ENCODE data around the gene TMEM167A.

DNA sequence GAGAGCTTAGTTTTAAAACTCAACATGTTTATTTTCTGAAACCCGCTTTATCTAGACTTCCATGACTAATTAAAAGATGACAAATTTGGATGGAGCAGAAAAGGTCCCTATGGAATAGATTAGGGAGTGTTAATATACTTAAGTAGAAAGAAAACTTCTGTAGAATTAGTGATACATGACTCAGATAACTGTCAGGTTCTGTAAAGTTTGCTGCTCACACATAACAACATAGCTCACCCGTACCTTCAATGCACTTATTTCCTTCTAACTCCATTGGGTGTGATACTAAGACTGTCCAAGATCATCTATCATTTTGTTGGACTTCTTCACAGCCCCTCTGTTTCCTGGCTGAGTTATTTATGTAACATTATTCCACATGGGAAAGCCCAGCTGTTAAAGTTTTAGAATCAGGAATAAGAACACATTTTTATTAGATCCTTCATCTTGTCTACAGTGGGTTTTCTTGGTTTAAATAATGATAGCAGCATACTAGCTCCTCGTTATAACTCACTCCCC is 27.8 kb downstream of the TMEM167A start:
- TF ChIP-seq POLR2A (IDR thresholded peaks at IDR 0.05; ENCODE audit: low read length) (no peak), GATA1 (IDR thresholded peaks at IDR 0.05; ENCODE audit: low read depth, low read length) (no peak)

All from erythroblast (primary cell).